ENCODE results near the gene ATG3. TPM values are rescaled to one million over a fixed set of nuclear protein-coding genes. Genes with fewer than 3 reads are reported as not detected.

ATG3 gene
- total RNA-seq, 1 experiment from 2014 or later = 59.3 TPM

DNA sequence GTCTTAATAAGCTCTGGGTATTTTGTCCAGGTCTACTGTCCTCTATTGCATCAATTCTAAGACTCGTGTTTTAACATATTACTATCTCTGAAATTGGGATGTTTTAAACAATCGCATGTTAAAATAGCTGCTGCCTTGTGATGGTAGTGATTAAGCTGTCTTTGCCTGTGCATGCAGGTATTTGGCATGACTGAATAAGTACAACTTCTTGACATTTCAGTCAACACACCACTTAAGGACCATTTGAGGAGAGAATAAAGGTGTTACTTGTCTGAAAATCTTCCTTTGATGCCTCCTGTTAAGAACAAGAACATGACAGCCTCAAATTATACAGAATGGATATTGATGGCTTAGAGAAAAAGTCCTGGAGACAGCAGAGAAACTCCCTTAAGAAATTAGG is 33.1 kb upstream of the ATG3 start:
- TF ChIP-seq, protein P1, sequence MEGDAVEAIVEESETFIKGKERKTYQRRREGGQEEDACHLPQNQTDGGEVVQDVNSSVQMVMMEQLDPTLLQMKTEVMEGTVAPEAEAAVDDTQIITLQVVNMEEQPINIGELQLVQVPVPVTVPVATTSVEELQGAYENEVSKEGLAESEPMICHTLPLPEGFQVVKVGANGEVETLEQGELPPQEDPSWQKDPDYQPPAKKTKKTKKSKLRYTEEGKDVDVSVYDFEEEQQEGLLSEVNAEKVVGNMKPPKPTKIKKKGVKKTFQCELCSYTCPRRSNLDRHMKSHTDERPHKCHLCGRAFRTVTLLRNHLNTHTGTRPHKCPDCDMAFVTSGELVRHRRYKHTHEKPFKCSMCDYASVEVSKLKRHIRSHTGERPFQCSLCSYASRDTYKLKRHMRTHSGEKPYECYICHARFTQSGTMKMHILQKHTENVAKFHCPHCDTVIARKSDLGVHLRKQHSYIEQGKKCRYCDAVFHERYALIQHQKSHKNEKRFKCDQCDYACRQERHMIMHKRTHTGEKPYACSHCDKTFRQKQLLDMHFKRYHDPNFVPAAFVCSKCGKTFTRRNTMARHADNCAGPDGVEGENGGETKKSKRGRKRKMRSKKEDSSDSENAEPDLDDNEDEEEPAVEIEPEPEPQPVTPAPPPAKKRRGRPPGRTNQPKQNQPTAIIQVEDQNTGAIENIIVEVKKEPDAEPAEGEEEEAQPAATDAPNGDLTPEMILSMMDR (conservative IDR thresholded peaks at IDR 0.05) = no peak
- Histone ChIP-seq H3K4me2 (ENCODE audit: insufficient read depth, insufficient read length, low read length) (no peak overlapping the region), H2BK5ac (ENCODE audit: insufficient read length, low read length) (no peak overlapping the region), H2BK20ac (ENCODE audit: low read depth, low read length, poor library complexity, severe bottlenecking) (no peak overlapping the region), H2BK120ac (ENCODE audit: low read depth, low read length, poor library complexity, severe bottlenecking) (no peak overlapping the region), H2BK15ac (ENCODE audit: low read depth, low read length) (no peak overlapping the region), H3K4ac (ENCODE audit: low read depth, low read length) (no peak overlapping the region), H3K79me1 (ENCODE audit: insufficient read depth, low read depth, low read length, poor library complexity, severe bottlenecking) (no peaks in the 10 kb centered on the region), H3K9me3 (ENCODE audit: control insufficient read depth, low read depth, low read length) (no peaks in the 10 kb centered on the region), H3T11ph (ENCODE audit: low read length) (no peak overlapping the region), H3K27ac (ENCODE audit: insufficient read length, low read depth, low read length) (no peak overlapping the region), H3K27me3 (ENCODE audit: insufficient read depth, low read length) (no peaks in the 10 kb centered on the region), H4K8ac (replicated peaks; ENCODE audit: insufficient read length, low read depth, low read length) (no peak overlapping the region), H2AFZ (ENCODE audit: low read length) (no peak overlapping the region), H3K56ac (ENCODE audit: insufficient read length, low read depth, low read length) (no peak overlapping the region), H3K9ac (ENCODE audit: extremely low read depth, insufficient read length, low read length) (no peak overlapping the region), H3K23ac (ENCODE audit: insufficient read length, low read depth, low read length) (no peak overlapping the region), H3K18ac (ENCODE audit: insufficient read length, low read depth, low read length) (no peak overlapping the region), H4K5ac (ENCODE audit: insufficient read length, low read depth, low read length) (no peak overlapping the region), H3K23me2 (ENCODE audit: insufficient read length, low read depth, low read length, poor library complexity, severe bottlenecking) (no peaks in the 10 kb centered on the region), H2AK5ac (ENCODE audit: insufficient read length, low read length) (no peak overlapping the region), H3K4me1 (ENCODE audit: insufficient read depth, low read length) (peaks cover 3% of the 10 kb centered on the region), H3K79me2 (ENCODE audit: insufficient read depth, low read length) (no peaks in the 10 kb centered on the region), H3K14ac (ENCODE audit: insufficient read depth, low read length) (no peak overlapping the region), H4K91ac (ENCODE audit: insufficient read length, low read depth, low read length) (no peak overlapping the region), H2BK12ac (ENCODE audit: insufficient read length, low read depth, low read length) (no peak overlapping the region), H4K20me1 (ENCODE audit: control insufficient read depth, insufficient read depth, insufficient read length) (no peaks in the 10 kb centered on the region)
- Mint-ChIP-seq H3K27ac (no peak overlapping the region), H3K36me3 (ENCODE audit: insufficient read depth in 1 of 3, low read depth in 3 of 3) (peaks cover 0 to 4% (median 0%) of the 10 kb centered on the region in 3 experiments; a peak in 2 of 7 replicates), H3K4me3 (no peak overlapping the region), H3K27me3 (ENCODE audit: low read depth) (no peaks in the 10 kb centered on the region), H3K4me1 (peaks cover 12 to 13% of the 10 kb centered on the region in 2 experiments), H3K9me3 (no peaks in the 10 kb centered on the region)
- WGBS (ENCODE audit: extremely low coverage, insufficient read length, low lambda C conversion rate) = no CpG with 5 or more reads among the region's 2 CpGs
- no peak for DNase-seq

All from H9 (cell line).